Effector memory CD8-positive, alpha-beta T cell (primary cell): ENCODE measurements around the gene LAMP1.
"Not testable (repeated sequence)": the region's sequence is repeated elsewhere in the genome, so short reads cannot be mapped to it uniquely, and the experiment has no call there.

ENCODE experiments used
- ATAC-seq: fragments of 150-1000 bp; cut with Tn5 transposase; replicated peaks from 2 replicates; pipeline ENCODE4 v1.10.0; 2021; ENCODE audit warnings: mild to moderate bottlenecking, moderate library complexity
- DNase-seq, 3 experiments: peaks; one replicate each; pipeline ENCODE4 v3.0.0; 2021
- H3K27ac Mint-ChIP-seq, 2 donors: one replicate each; pipeline ENCODE4 v1.8.0; 2022; ENCODE audit warnings: mild to moderate bottlenecking in 2 of 2, mixed read lengths in 2 of 2, moderate library complexity in 2 of 2
- H3K27me3 Mint-ChIP-seq, 2 donors: one replicate each; pipeline ENCODE4 v1.8.0; 2022; ENCODE audit warnings: mixed read lengths in 2 of 2
- H3K36me3 Mint-ChIP-seq: one replicate; pipeline ENCODE4 v1.8.0; 2022; ENCODE audit warnings: mild to moderate bottlenecking, moderate library complexity, mixed read lengths; ENCODE audit not compliant: insufficient read depth
- H3K4me1 Mint-ChIP-seq, 2 donors: one replicate each; pipeline ENCODE4 v1.8.0; 2022; ENCODE audit warnings: low read depth in 2 of 2, mixed read lengths in 2 of 2
- H3K4me3 Mint-ChIP-seq, 2 donors: one replicate each; pipeline ENCODE4 v1.8.0; 2022; ENCODE audit warnings: mild to moderate bottlenecking in 2 of 2, mixed read lengths in 2 of 2, moderate library complexity in 2 of 2
- H3K9me3 Mint-ChIP-seq, 2 donors: one replicate each; pipeline ENCODE4 v1.8.0; 2022; ENCODE audit warnings: mixed read lengths in 2 of 2

Gene LAMP1

GRCh38 chr13:113347736-113348225 lies 50.7 kb downstream of the LAMP1 start:
- not testable (repeated sequence) for DNase-seq, ATAC-seq, H3K4me1 Mint-ChIP-seq, H3K4me3 Mint-ChIP-seq, H3K36me3 Mint-ChIP-seq, H3K27ac Mint-ChIP-seq, H3K9me3 Mint-ChIP-seq
- H3K27me3 Mint-ChIP-seq: peaks cover 10 to 37% of the 10 kb centered on the region in 2 donors

- ATAC-seq (no peak), DNase-seq (no peak)
- no peaks in the 10 kb centered on the region for H3K4me1 Mint-ChIP-seq
- peaks cover 9 to 36% of the 10 kb centered on the region in 2 donors for H3K27me3 Mint-ChIP-seq
- H3K4me3 Mint-ChIP-seq: no peak overlapping the region
- H3K27ac Mint-ChIP-seq: no peak overlapping the region
- H3K9me3 Mint-ChIP-seq: no peaks in the 10 kb centered on the region
- no peaks in the 10 kb centered on the region for H3K36me3 Mint-ChIP-seq
Observed at GRCh38 chr13:113348591-113348990, 51.6 kb downstream of the LAMP1 start.

- Mint-ChIP-seq H3K4me1 (no peaks in the 10 kb centered on the region), H3K27me3 (peaks cover 9 to 34% of the 10 kb centered on the region in 2 donors), H3K27ac (no peak overlapping the region), H3K9me3 (no peaks in the 10 kb centered on the region), H3K4me3 (no peak overlapping the region), H3K36me3 (no peaks in the 10 kb centered on the region)
- no peak for ATAC-seq
- DNase-seq: no peak
Observed at GRCh38 chr13:113349050-113349449, 52.0 kb downstream of the LAMP1 start.

GRCh38 chr13:113349491-113349890 lies 52.5 kb downstream of the LAMP1 start:
- no peaks in the 10 kb centered on the region for H3K4me1 Mint-ChIP-seq
- H3K36me3 Mint-ChIP-seq: no peaks in the 10 kb centered on the region
- H3K9me3 Mint-ChIP-seq: no peaks in the 10 kb centered on the region
- peaks cover 9 to 33% of the 10 kb centered on the region in 2 donors for H3K27me3 Mint-ChIP-seq
- no peak for ATAC-seq
- no peak overlapping the region for H3K4me3 Mint-ChIP-seq
- DNase-seq: no peak
- H3K27ac Mint-ChIP-seq: no peak overlapping the region

- no peak for DNase-seq
- H3K27me3 Mint-ChIP-seq: peaks cover 10 to 32% of the 10 kb centered on the region in 2 donors
- no peak for ATAC-seq
- H3K27ac Mint-ChIP-seq: no peak overlapping the region
- H3K36me3 Mint-ChIP-seq: no peaks in the 10 kb centered on the region
- no peak overlapping the region for H3K4me3 Mint-ChIP-seq
- H3K9me3 Mint-ChIP-seq: no peaks in the 10 kb centered on the region
- H3K4me1 Mint-ChIP-seq: no peaks in the 10 kb centered on the region
Observed at GRCh38 chr13:113350065-113350937, 53.3 kb downstream of the LAMP1 start.

- Mint-ChIP-seq H3K27ac (no peak overlapping the region), H3K4me1 (no peaks in the 10 kb centered on the region), H3K9me3 (no peaks in the 10 kb centered on the region), H3K27me3 (peaks cover 15 to 33% of the 10 kb centered on the region in 2 donors), H3K36me3 (no peaks in the 10 kb centered on the region), H3K4me3 (no peak overlapping the region)
- DNase-seq (no peak), ATAC-seq (no peak)
Observed at GRCh38 chr13:113350938-113351335, 53.9 kb downstream of the LAMP1 start.

- Mint-ChIP-seq H3K9me3 (no peaks in the 10 kb centered on the region), H3K4me3 (no peak overlapping the region), H3K27ac (no peak overlapping the region), H3K4me1 (no peaks in the 10 kb centered on the region), H3K27me3 (peaks cover 15 to 34% of the 10 kb centered on the region in 2 donors), H3K36me3 (no peaks in the 10 kb centered on the region)
- DNase-seq (no peak), ATAC-seq (no peak)
Observed at GRCh38 chr13:113351514-113352026, 54.5 kb downstream of the LAMP1 start.

GRCh38 chr13:113353254-113353653 lies 56.2 kb downstream of the LAMP1 start:
- H3K27ac Mint-ChIP-seq: no peak overlapping the region
- no peaks in the 10 kb centered on the region for H3K4me1 Mint-ChIP-seq
- ATAC-seq (no peak), DNase-seq (no peak)
- H3K9me3 Mint-ChIP-seq: no peaks in the 10 kb centered on the region
- peaks cover 15 to 37% of the 10 kb centered on the region in 2 donors for H3K27me3 Mint-ChIP-seq
- H3K4me3 Mint-ChIP-seq: no peak overlapping the region
- H3K36me3 Mint-ChIP-seq: no peaks in the 10 kb centered on the region

- ATAC-seq (no peak), DNase-seq (no peak)
- Mint-ChIP-seq H3K27ac (no peak overlapping the region), H3K4me3 (no peak overlapping the region), H3K27me3 (peaks cover 21 to 50% of the 10 kb centered on the region in 2 donors), H3K36me3 (no peaks in the 10 kb centered on the region), H3K9me3 (no peaks in the 10 kb centered on the region), H3K4me1 (no peaks in the 10 kb centered on the region)
Observed at GRCh38 chr13:113354831-113355610, 58.0 kb downstream of the LAMP1 start.

GRCh38 chr13:113355621-113356020 lies 58.6 kb downstream of the LAMP1 start:
- no peak overlapping the region for H3K27ac Mint-ChIP-seq
- H3K9me3 Mint-ChIP-seq: no peaks in the 10 kb centered on the region
- DNase-seq (no peak), ATAC-seq (no peak)
- H3K36me3 Mint-ChIP-seq: no peaks in the 10 kb centered on the region
- no peaks in the 10 kb centered on the region for H3K4me1 Mint-ChIP-seq
- no peak overlapping the region for H3K4me3 Mint-ChIP-seq
- H3K27me3 Mint-ChIP-seq: peaks cover 15 to 50% of the 10 kb centered on the region in 2 donors

- ATAC-seq (no peak), DNase-seq (no peak)
- Mint-ChIP-seq H3K36me3 (no peaks in the 10 kb centered on the region), H3K9me3 (no peaks in the 10 kb centered on the region), H3K27me3 (peaks cover 17 to 49% of the 10 kb centered on the region in 2 donors), H3K4me1 (no peaks in the 10 kb centered on the region), H3K4me3 (no peak overlapping the region), H3K27ac (no peak overlapping the region)
Observed at GRCh38 chr13:113356596-113356995, 59.6 kb downstream of the LAMP1 start.

- no peaks in the 10 kb centered on the region for H3K36me3 Mint-ChIP-seq
- peaks cover 22 to 54% of the 10 kb centered on the region in 2 donors for H3K27me3 Mint-ChIP-seq
- no peak for ATAC-seq
- no peaks in the 10 kb centered on the region for H3K4me1 Mint-ChIP-seq
- no peak overlapping the region for H3K4me3 Mint-ChIP-seq
- H3K27ac Mint-ChIP-seq: no peak overlapping the region
- no peaks in the 10 kb centered on the region for H3K9me3 Mint-ChIP-seq
- DNase-seq: no peak
Observed at GRCh38 chr13:113357529-113357928, 60.5 kb downstream of the LAMP1 start.

GRCh38 chr13:113358653-113359190 lies 61.7 kb downstream of the LAMP1 start:
- no peak for DNase-seq
- H3K4me3 Mint-ChIP-seq: no peak overlapping the region
- H3K9me3 Mint-ChIP-seq: no peaks in the 10 kb centered on the region
- no peak for ATAC-seq
- H3K27me3 Mint-ChIP-seq: peaks cover 26 to 53% of the 10 kb centered on the region in 2 donors
- H3K27ac Mint-ChIP-seq: no peak overlapping the region
- no peaks in the 10 kb centered on the region for H3K36me3 Mint-ChIP-seq
- no peaks in the 10 kb centered on the region for H3K4me1 Mint-ChIP-seq
